ENCODE data around the gene AGBL4.

The AGBL4 gene

GRCh38 chr1:48846441-48846840, 1177.3 kb downstream of the AGBL4 start:
- DNase-seq (ENCODE audit: low read depth) = no peak
- no peak overlapping the region for H3K4me3 ChIP-seq (ENCODE audit: low read length)
- TF ChIP-seq CTCF (conservative IDR thresholded peaks at IDR 0.05; ENCODE audit: low read length) = no peak

GRCh38 chr1:48844187-48844586, 1179.6 kb downstream of the AGBL4 start:
- no peak overlapping the region for H3K4me3 ChIP-seq (ENCODE audit: low read length)
- no peak for DNase-seq (ENCODE audit: low read depth)
- no peak for TF ChIP-seq CTCF (conservative IDR thresholded peaks at IDR 0.05; ENCODE audit: low read length)

GRCh38 chr1:48841966-48842365, 1181.8 kb downstream of the AGBL4 start:
- no peak for DNase-seq (ENCODE audit: low read depth)
- no peak overlapping the region for H3K4me3 ChIP-seq (ENCODE audit: low read length)
- TF ChIP-seq CTCF (conservative IDR thresholded peaks at IDR 0.05; ENCODE audit: low read length) = no peak

- DNase-seq (ENCODE audit: low read depth) = no peak
- no peak for TF ChIP-seq CTCF (conservative IDR thresholded peaks at IDR 0.05; ENCODE audit: low read length)
- H3K4me3 ChIP-seq (ENCODE audit: low read length) = no peak overlapping the region
Observed at GRCh38 chr1:48841461-48841860, 1182.3 kb downstream of the AGBL4 start.

GRCh38 chr1:48831120-48831978, 1192.4 kb downstream of the AGBL4 start:
- TF ChIP-seq CTCF (conservative IDR thresholded peaks at IDR 0.05; ENCODE audit: low read length) = no peak
- no peak for DNase-seq (ENCODE audit: low read depth)
- no peak overlapping the region for H3K4me3 ChIP-seq (ENCODE audit: low read length)

- no peak overlapping the region for H3K4me3 ChIP-seq (ENCODE audit: low read length)
- no peak for TF ChIP-seq CTCF (conservative IDR thresholded peaks at IDR 0.05; ENCODE audit: low read length)
Observed at GRCh38 chr1:48830715-48831114, 1193.0 kb downstream of the AGBL4 start.

GRCh38 chr1:48829446-48829845, 1194.3 kb downstream of the AGBL4 start:
- TF ChIP-seq CTCF (conservative IDR thresholded peaks at IDR 0.05; ENCODE audit: low read length) = no peak
- no peak overlapping the region for H3K4me3 ChIP-seq (ENCODE audit: low read length)
- no peak for DNase-seq (ENCODE audit: low read depth)

More at GRCh38 chr1:48830715-48831114, 1193.0 kb downstream of the AGBL4 start:
- no peak for DNase-seq (ENCODE audit: low read depth)
